K562 (cell line): Measurements from ENCODE around the gene FBXO48. TPM values are rescaled to one million over a fixed set of nuclear protein-coding genes. Genes with fewer than 3 reads are reported as not detected.

Source experiments
- CEBPG ChIP-seq, 3 experiments: fragments of 200-800 bp in 1 of 3; sonication (Bioruptor generic) in 1 of 3; sonication (generic) in 1 of 3; formaldehyde crosslinking in 1 of 3; IDR thresholded peaks in 2 of 3; conservative IDR thresholded peaks in 1 of 3; 2 replicates each; pipeline versions ENCODE4 v1.6.1 to v1.8.0; 2016 to 2022; ENCODE audit warnings: missing compliant biosample characterization in 2 of 3, missing genetic modification characterization in 2 of 3, mild to moderate bottlenecking in 1 of 3, missing genetic modification reagents in 1 of 3
- GATAD2A ChIP-seq: fragments of 450-650 bp; IDR thresholded peaks from 2 replicates; pipeline ENCODE4 v1.6.1; 2017
- HDAC8 ChIP-seq: fragments of 450-650 bp; IDR thresholded peaks from 2 replicates; pipeline ENCODE4 v1.6.1; 2016; ENCODE audit warnings: mild to moderate bottlenecking, missing genetic modification characterization, moderate library complexity, missing compliant biosample characterization
- JUN ChIP-seq, 2 experiments: sonication (generic) in 1 of 2; formaldehyde crosslinking in 1 of 2; IDR thresholded peaks; 2 replicates each; pipeline versions ENCODE4 v1.6.1 to v1.8.0; 2012 to 2022; ENCODE audit warnings: borderline replicate concordance in 2 of 2, mild to moderate bottlenecking in 2 of 2, improper control_type of control experiment in 1 of 2, low read depth in 1 of 2, low read length in 1 of 2, missing genetic modification reagents in 1 of 2
- LEF1 ChIP-seq: fragments of 450-650 bp; IDR thresholded peaks from 2 replicates; pipeline ENCODE4 v1.6.1; 2016; ENCODE audit warnings: mild to moderate bottlenecking
- NCOA4 ChIP-seq: fragments of 450-650 bp; IDR thresholded peaks from 2 replicates; pipeline ENCODE4 v1.6.1; 2018; ENCODE audit warnings: mild to moderate bottlenecking; ENCODE audit not compliant: partially characterized antibody
- RAD21 ChIP-seq, 2 experiments: fragments of 250-450 bp in 1 of 2; fragments of 450-650 bp in 1 of 2; sonication (Bioruptor Pico) in 1 of 2; formaldehyde crosslinking in 1 of 2; IDR thresholded peaks in 1 of 2; conservative IDR thresholded peaks in 1 of 2; 2 replicates each; pipeline versions ENCODE4 v1.4.0 to v1.8.0; 2020 to 2022; ENCODE audit warnings: mild to moderate bottlenecking in 2 of 2, moderate library complexity in 1 of 2
- RCOR1 ChIP-seq, 2 experiments: IDR thresholded peaks; 2 replicates each; pipeline ENCODE4 v1.6.1; 2012; ENCODE audit warnings: low read depth in 2 of 2, low read length in 2 of 2, borderline replicate concordance in 1 of 2, improper control_type of control experiment in 1 of 2
- SMAD3 ChIP-seq: fragments of 450-650 bp; formaldehyde crosslinking; conservative IDR thresholded peaks from 2 replicates; pipeline ENCODE4 v1.4.0; 2020; ENCODE audit warnings: mild to moderate bottlenecking
- STAT5A ChIP-seq: IDR thresholded peaks from 2 replicates; pipeline ENCODE4 v1.6.1; 2012; ENCODE audit warnings: low read length, inconsistent platforms, borderline replicate concordance
- TFE3 ChIP-seq: fragments of 450-650 bp; formaldehyde crosslinking; IDR thresholded peaks from 2 replicates; pipeline ENCODE4 v1.4.0; 2020; ENCODE audit warnings: mild to moderate bottlenecking, mixed read lengths
- THAP7 ChIP-seq: fragments of 250-450 bp; sonication (Bioruptor Pico); IDR thresholded peaks from 2 replicates; pipeline ENCODE4 v1.5.0; 2021
- XRCC4 ChIP-seq: IDR thresholded peaks from one replicate; pipeline ENCODE4 v1.6.1; 2011; ENCODE audit not compliant: insufficient read depth, insufficient read length; ENCODE audit errors: extremely low read depth
- ZNF395 ChIP-seq: fragments of 200-800 bp; sonication (Bioruptor generic); IDR thresholded peaks from 2 replicates; pipeline ENCODE4 v1.6.1; 2017; ENCODE audit warnings: missing genetic modification characterization, missing compliant biosample characterization
- ZNF408 ChIP-seq: fragments of 250-450 bp; sonication (Bioruptor Pico); IDR thresholded peaks from 2 replicates; pipeline ENCODE4 v1.4.0; 2020; ENCODE audit warnings: low read depth, mild to moderate bottlenecking, moderate library complexity
- ZNF449 ChIP-seq: fragments of 250-450 bp; sonication (Bioruptor Pico); IDR thresholded peaks from 2 replicates; pipeline ENCODE4 v1.8.0; 2022; ENCODE audit warnings: moderate library complexity, mild to moderate bottlenecking, inconsistent platforms
- ZNF75A ChIP-seq: fragments of 450-650 bp; formaldehyde crosslinking; IDR thresholded peaks from 2 replicates; pipeline ENCODE4 v1.4.0; 2020; ENCODE audit warnings: mild to moderate bottlenecking
- ZNF766 ChIP-seq: fragments of 200-800 bp; sonication (Bioruptor generic); conservative IDR thresholded peaks from 2 replicates; pipeline ENCODE4 v1.6.1; 2016; ENCODE audit warnings: missing genetic modification characterization, missing compliant biosample characterization
- ZNF780A ChIP-seq: fragments of 250-450 bp; sonication (Bioruptor Pico); IDR thresholded peaks from 2 replicates; pipeline ENCODE4 v1.5.0; 2021; ENCODE audit warnings: mild to moderate bottlenecking
- ZNF785 ChIP-seq: fragments of 250-450 bp; sonication (Bioruptor Pico); IDR thresholded peaks from 2 replicates; pipeline ENCODE4 v1.4.0; 2020; ENCODE audit warnings: mild to moderate bottlenecking
- polyA plus RNA-seq, 8 experiments: library from polyadenylated mRNA; depleted of rRNA in 4 of 8; stranded (reverse) in 5 of 8; unstranded in 3 of 8; fragments of >200 nt; fragmentation: Nextera tagmentation in 2 of 8; fragmentation: Illumina TruSeq in 1 of 8; extraction: Ambion mirVana in 2 of 8; extraction: Trizol in 1 of 8; gene quantifications; 2 replicates each; pipeline versions ENCODE4 v1.2.1 to v1.2.3, GENCODE V29; 2011 to 2014; ENCODE audit warnings: inconsistent platforms in 1 of 8, missing spikeins in 1 of 8
- total RNA-seq, 7 experiments: library from RNA; depleted of rRNA in 6 of 7; stranded (reverse); fragments of >200 nt in 6 of 7; fragmentation: Illumina TruSeq in 2 of 7; extraction: Trizol in 2 of 7; gene quantifications; 2 replicates each; pipeline versions ENCODE4 v1.2.1 to v1.2.3, GENCODE V29; 2011 to 2021; ENCODE audit warnings: low replicate concordance in 1 of 7

The FBXO48 gene
- total and polyA plus RNA-seq, 9 of the 15 experiments (the other 6 are each of a cell fraction or from before 2014, with no cell fraction given): 0.36 to 1.8 (median 0.73) TPM

- no peak for TF ChIP-seq ZNF780A (CRISPR knock-in tag)
- TF ChIP-seq STAT5A: no peak
- no peak for TF ChIP-seq ZNF449
- no peak for TF ChIP-seq XRCC4
- TF ChIP-seq ZNF408: no peak
- TF ChIP-seq JUN (IDR thresholded peaks at IDR 0.05; ENCODE audit: borderline replicate concordance, low read depth, low read length): 0 out of 2 replicates have a peak, but pooled peaks have one; percentile 21
- no peak for TF ChIP-seq JUN (CRISPR knock-in tag; IDR thresholded peaks at IDR 0.05; ENCODE audit: borderline replicate concordance)
- no peak for TF ChIP-seq GATAD2A
- TF ChIP-seq CEBPG (CRISPR knock-in tag; IDR thresholded peaks at IDR 0.05): peak; percentile 71
- peak; percentile 84 to 85 for TF ChIP-seq CEBPG (tag; conservative IDR thresholded peaks at IDR 0.05 in 1 of 2, IDR thresholded peaks at IDR 0.05 in 1 of 2)
- no peak for TF ChIP-seq ZNF766 (CRISPR knock-in tag)
- no peak for TF ChIP-seq NCOA4
- TF ChIP-seq SMAD3 (CRISPR knock-in tag): peak; percentile 45; the same call in 1 of the 2 replicates
- no peak for TF ChIP-seq HDAC8
- no peak for TF ChIP-seq LEF1
- TF ChIP-seq RCOR1 (IDR thresholded peaks at IDR 0.05; ENCODE audit: borderline replicate concordance in 1 of 2, low read depth in 2 of 2, low read length in 2 of 2): peak in 1 of 2 experiments; percentile 37; a peak in 1 of 4 replicates
- TF ChIP-seq TFE3 (CRISPR knock-in tag): no peak
- peak; percentile 19; the same call in 1 of the 2 replicates for TF ChIP-seq ZNF395 (CRISPR knock-in tag)
- TF ChIP-seq RAD21 (CRISPR knock-in tag; conservative IDR thresholded peaks at IDR 0.05 in 1 of 2, IDR thresholded peaks at IDR 0.05 in 1 of 2): peak; percentile 99
- TF ChIP-seq ZNF785 (CRISPR knock-in tag): 0 out of 2 replicates have a peak, but pooled peaks have one; percentile 6
- TF ChIP-seq ZNF75A (CRISPR knock-in tag): no peak
- TF ChIP-seq THAP7: no peak
These were observed 25.7 kb downstream of the FBXO48 start (continued) for GRCh38 chr2:68441179-68441993.
